Measurements from ENCODE around the gene SLC6A20. TPM values are rescaled to one million over a fixed set of nuclear protein-coding genes. Genes with fewer than 3 reads are reported as not detected.

Gene SLC6A20
- total RNA-seq, 1 donor from 2014 or later, result not detected

- H3F3A ChIP-seq (ENCODE audit: low read depth), result no peaks in the 10 kb centered on the region
- TF ChIP-seq EZH2 (IDR thresholded peaks at IDR 0.05), result no peak
- TF ChIP-seq CTCF (IDR thresholded peaks at IDR 0.05), result no peak
- TF ChIP-seq EZH2phosphoT487 (IDR thresholded peaks at IDR 0.05), result no peak
- no peak for DNase-seq (ENCODE audit: low spot score)
- no peaks in the 10 kb centered on the region for H3K9me3 ChIP-seq (ENCODE audit: low read depth)
- no peaks in the 10 kb centered on the region for H3K4me1 Mint-ChIP-seq
- H4K20me1 ChIP-seq (ENCODE audit: low read depth), result no peaks in the 10 kb centered on the region
- peaks cover 11% of the 10 kb centered on the region for H3K27me3 Mint-ChIP-seq (ENCODE audit: insufficient read depth, low read depth)
- no peaks in the 10 kb centered on the region for H3K4me1 ChIP-seq
- H3K4me3 ChIP-seq, result no peak overlapping the region
- H3K27ac ChIP-seq, result no peak overlapping the region
- H3K4me3 Mint-ChIP-seq, result no peak overlapping the region
- no peak overlapping the region for H3K4me2 ChIP-seq
- no peak overlapping the region for H3K9ac ChIP-seq
- no peaks in the 10 kb centered on the region for H3K36me3 Mint-ChIP-seq
- no peak overlapping the region for H3K27ac Mint-ChIP-seq
- no peaks in the 10 kb centered on the region for H3K9me3 Mint-ChIP-seq
- no peaks in the 10 kb centered on the region for H3K27me3 ChIP-seq
- H2AFZ ChIP-seq (replicated peaks), result no peak overlapping the region
- no peaks in the 10 kb centered on the region for H3K36me3 ChIP-seq
- no peaks in the 10 kb centered on the region for H3K79me2 ChIP-seq (ENCODE audit: low read depth)
These were observed 25.1 kb downstream of the SLC6A20 start for GRCh38 chr3:45771166-45771775.

- H3K4me2 ChIP-seq, result no peak overlapping the region
- no peaks in the 10 kb centered on the region for H3K9me3 Mint-ChIP-seq
- peaks cover 4% of the 10 kb centered on the region for H3K4me1 Mint-ChIP-seq
- no peak overlapping the region for H3K4me3 Mint-ChIP-seq
- DNase-seq (ENCODE audit: low spot score), result no peak
- H3K9ac ChIP-seq, result no peak overlapping the region
- no peaks in the 10 kb centered on the region for H3K36me3 ChIP-seq
- no peaks in the 10 kb centered on the region for H3K9me3 ChIP-seq (ENCODE audit: low read depth)
- peaks cover 4% of the 10 kb centered on the region for H3K27me3 Mint-ChIP-seq (ENCODE audit: insufficient read depth, low read depth)
- no peaks in the 10 kb centered on the region for H3K36me3 Mint-ChIP-seq
- TF ChIP-seq CTCF (IDR thresholded peaks at IDR 0.05) (no peak), EZH2 (IDR thresholded peaks at IDR 0.05) (no peak), EZH2phosphoT487 (IDR thresholded peaks at IDR 0.05) (no peak)
- H3K4me1 ChIP-seq, result no peaks in the 10 kb centered on the region
- no peak overlapping the region for H3K27ac ChIP-seq
- no peaks in the 10 kb centered on the region for H4K20me1 ChIP-seq (ENCODE audit: low read depth)
- no peak overlapping the region for H3K27ac Mint-ChIP-seq
- no peaks in the 10 kb centered on the region for H3K27me3 ChIP-seq
- H2AFZ ChIP-seq (replicated peaks), result no peak overlapping the region
- H3F3A ChIP-seq (ENCODE audit: low read depth), result no peaks in the 10 kb centered on the region
- no peak overlapping the region for H3K4me3 ChIP-seq
- no peaks in the 10 kb centered on the region for H3K79me2 ChIP-seq (ENCODE audit: low read depth)
These were observed 30.4 kb downstream of the SLC6A20 start for GRCh38 chr3:45765958-45766357.

GRCh38 chr3:45765266-45765851, 31.0 kb downstream of the SLC6A20 start:
- Histone ChIP-seq H3K79me2 (ENCODE audit: low read depth) (no peaks in the 10 kb centered on the region), H3K36me3 (no peaks in the 10 kb centered on the region), H2AFZ (replicated peaks) (no peak overlapping the region), H3K27me3 (no peaks in the 10 kb centered on the region), H3K9ac (no peak overlapping the region), H3K4me2 (no peak overlapping the region), H3K9me3 (ENCODE audit: low read depth) (no peaks in the 10 kb centered on the region), H4K20me1 (ENCODE audit: low read depth) (no peaks in the 10 kb centered on the region), H3F3A (ENCODE audit: low read depth) (no peaks in the 10 kb centered on the region), H3K27ac (no peak overlapping the region), H3K4me1 (no peaks in the 10 kb centered on the region), H3K4me3 (no peak overlapping the region)
- no peak for TF ChIP-seq EZH2 (IDR thresholded peaks at IDR 0.05)
- Mint-ChIP-seq H3K4me3 (no peak overlapping the region), H3K9me3 (no peaks in the 10 kb centered on the region), H3K36me3 (no peaks in the 10 kb centered on the region), H3K27me3 (ENCODE audit: insufficient read depth, low read depth) (peaks cover 4% of the 10 kb centered on the region), H3K4me1 (peaks cover 4% of the 10 kb centered on the region), H3K27ac (no peak overlapping the region)
- DNase-seq (ENCODE audit: low spot score), result no peak

GRCh38 chr3:45763303-45763675, 33.0 kb downstream of the SLC6A20 start:
- no peak overlapping the region for H3K4me3 Mint-ChIP-seq
- Histone ChIP-seq H3K4me1 (no peaks in the 10 kb centered on the region), H3K79me2 (ENCODE audit: low read depth) (no peaks in the 10 kb centered on the region), H3F3A (ENCODE audit: low read depth) (no peaks in the 10 kb centered on the region), H3K9me3 (ENCODE audit: low read depth) (no peaks in the 10 kb centered on the region), H3K4me3 (no peak overlapping the region), H3K27me3 (no peaks in the 10 kb centered on the region), H3K27ac (no peak overlapping the region), H4K20me1 (ENCODE audit: low read depth) (no peaks in the 10 kb centered on the region), H3K4me2 (no peak overlapping the region), H3K9ac (no peak overlapping the region), H3K36me3 (no peaks in the 10 kb centered on the region), H2AFZ (replicated peaks) (no peak overlapping the region)
- peaks cover 4% of the 10 kb centered on the region for H3K4me1 Mint-ChIP-seq
- DNase-seq (ENCODE audit: low spot score), result no peak
- TF ChIP-seq EZH2 (IDR thresholded peaks at IDR 0.05) (no peak), EZH2phosphoT487 (IDR thresholded peaks at IDR 0.05) (no peak), CTCF (IDR thresholded peaks at IDR 0.05) (no peak)
- no peak overlapping the region for H3K27ac Mint-ChIP-seq
- H3K27me3 Mint-ChIP-seq (ENCODE audit: insufficient read depth, low read depth), result peaks cover 7% of the 10 kb centered on the region
- H3K9me3 Mint-ChIP-seq, result no peaks in the 10 kb centered on the region
- no peaks in the 10 kb centered on the region for H3K36me3 Mint-ChIP-seq

Data from neural progenitor cell (in vitro differentiated cells).